ENCODE data around the gene NAALADL2.

- TF ChIP-seq CTCF (conservative IDR thresholded peaks at IDR 0.05 in 1 of 2, IDR thresholded peaks at IDR 0.05 in 1 of 2; ENCODE audit: extremely low read depth in 1 of 2, insufficient read depth in 1 of 2, low read depth in 1 of 2, low read length in 2 of 2) (no peak), EZH2 (IDR thresholded peaks at IDR 0.05; ENCODE audit: borderline replicate concordance, low read length) (no peak)
Measured at GRCh38 chr3:175493301-175493700, 634.2 kb downstream of the NAALADL2 start.

All from mammary epithelial cell (primary cell).